HepG2 (cell line): ENCODE data around the gene KIAA0232. TPM values are rescaled to one million over a fixed set of nuclear protein-coding genes. Genes with fewer than 3 reads are reported as not detected.

Experiments used
- ATAC-seq: fragments of 200-7000 bp; cut with Tn5 transposase; 3 replicates; pipeline ENCODE4 v1.9.1; 2020; ENCODE audit warnings: mild to moderate bottlenecking, moderate library complexity
- BruUV-seq: library from RNA; stranded (reverse); fragments of 400-500 nt; replicated peaks from 2 replicates; lab custom pipeline; 2021; lab: Mats Ljungman, UMichigan
- CTCF ChIA-PET: fragments of 300-600 bp; formaldehyde crosslinking; extraction: SDS; loops from one replicate; lab custom pipeline; 2021; ENCODE audit warnings: low total read pairs, inconsistent platforms, low intra/inter-chr PET ratio; lab: Yijun Ruan, JAX
- POLR2A ChIA-PET: fragments of 350-600 bp; sonication (Branson Sonifier 250); formaldehyde crosslinking; loops from one replicate; lab custom pipeline; 2020; ENCODE audit warnings: antibody characterized with exemption, inconsistent platforms; lab: Yijun Ruan, JAX
- DNase-seq: peaks from one replicate; pipeline ENCODE4 v3.0.0-alpha.2; 2015; ENCODE audit warnings: low spot score
- FAIRE-seq: peaks from 3 replicates; lab custom pipeline; 2011; peaks lifted over from hg19 to GRCh38; lab: Jason Lieb, UNC
- H2AFZ ChIP-seq: one replicate; pipeline ENCODE4 v1.6.1; 2011; ENCODE audit warnings: low read length, inconsistent platforms
- H3K27ac ChIP-seq: fragments of 300-600 bp; 3 replicates; pipeline ENCODE4 v1.8.0; 2011; ENCODE audit warnings: mixed run types, mild to moderate bottlenecking, mixed read lengths, low read length, inconsistent platforms; ENCODE audit not compliant: insufficient read depth; ENCODE audit errors: extremely low read length
- H3K27me3 ChIP-seq, 2 experiments: fragments of 200-600 bp in 1 of 2; 2 replicates in 1 of 2; 3 replicates in 1 of 2; pipeline versions ENCODE4 v1.6.0 to v1.8.0; 2011; ENCODE audit warnings: low read length in 2 of 2, mild to moderate bottlenecking in 2 of 2, moderate library complexity in 2 of 2, inconsistent platforms in 1 of 2; ENCODE audit not compliant: insufficient read depth in 2 of 2, control insufficient read depth in 1 of 2
- H3K36me3 ChIP-seq, 2 experiments: fragments of 200-600 bp in 1 of 2; replicated peaks in 1 of 2; 2 replicates in 1 of 2; 3 replicates in 1 of 2; pipeline versions ENCODE4 v1.5.1 to v1.8.0; 2011; ENCODE audit warnings: low read length in 2 of 2, inconsistent platforms in 1 of 2; ENCODE audit not compliant: insufficient read depth in 2 of 2, control insufficient read depth in 1 of 2
- H3K4me1 ChIP-seq: 2 replicates; pipeline ENCODE4 v1.5.1; 2012; ENCODE audit warnings: low read length, inconsistent platforms; ENCODE audit not compliant: insufficient read depth
- H3K4me2 ChIP-seq: 2 replicates; pipeline ENCODE4 v1.6.0; 2011; ENCODE audit warnings: low read depth, low read length, inconsistent platforms
- H3K4me3 ChIP-seq, 3 experiments: fragments of 200-600 bp in 1 of 3; sonication (generic), shearing (Covaris generic) in 1 of 3; replicated peaks in 1 of 3; 2 replicates each; pipeline ENCODE4 v1.5.1; 2011 to 2016; ENCODE audit warnings: low read length in 3 of 3, inconsistent platforms in 2 of 3, low read depth in 2 of 3, mild to moderate bottlenecking in 2 of 3, control low read depth in 1 of 3, mixed read lengths in 1 of 3; ENCODE audit not compliant: insufficient read depth in 1 of 3
- H3K79me2 ChIP-seq: one replicate; pipeline ENCODE4 v1.6.1; 2011; ENCODE audit warnings: low read length, inconsistent platforms; ENCODE audit not compliant: insufficient read depth
- H3K9ac ChIP-seq: 2 replicates; pipeline ENCODE4 v1.6.0; 2011; ENCODE audit warnings: mild to moderate bottlenecking, low read depth, low read length, inconsistent platforms; ENCODE audit not compliant: insufficient read depth
- H3K9me3 ChIP-seq: 2 replicates; pipeline ENCODE4 v1.5.1; 2012; ENCODE audit warnings: mild to moderate bottlenecking, low read length
- H4K20me1 ChIP-seq: 2 replicates; pipeline ENCODE4 v1.6.0; 2011; ENCODE audit warnings: inconsistent platforms, mild to moderate bottlenecking, low read length, moderate library complexity; ENCODE audit not compliant: insufficient read depth
- HNRNPL ChIP-seq: fragments of 200-400 bp; formaldehyde crosslinking; IDR thresholded peaks from 2 replicates; pipeline ENCODE4 v1.6.1; 2017; ENCODE audit warnings: mild to moderate bottlenecking, low read depth, low read length
- KAT8 ChIP-seq: IDR thresholded peaks from 2 replicates; pipeline ENCODE4 v1.6.1; 2016; ENCODE audit warnings: missing genetic modification reagents, missing compliant biosample characterization
- TCF7L2 ChIP-seq: IDR thresholded peaks from 2 replicates; pipeline ENCODE4 v1.6.1; 2011; ENCODE audit warnings: mild to moderate bottlenecking, low read depth, low read length, moderate library complexity
- ZFP62 ChIP-seq: sonication (generic); formaldehyde crosslinking; IDR thresholded peaks from 2 replicates; pipeline ENCODE4 v1.4.0; 2020; ENCODE audit warnings: missing genetic modification reagents
- ZFX ChIP-seq: sonication (generic); formaldehyde crosslinking; IDR thresholded peaks from 2 replicates; pipeline ENCODE4 v1.4.0; 2020; ENCODE audit warnings: mild to moderate bottlenecking, low read depth, missing genetic modification reagents, moderate library complexity
- ZNF768 ChIP-seq: sonication (generic); formaldehyde crosslinking; IDR thresholded peaks from 2 replicates; pipeline ENCODE4 v1.4.0; 2020; ENCODE audit warnings: missing genetic modification reagents
- ZNF777 ChIP-seq: sonication (generic); formaldehyde crosslinking; IDR thresholded peaks from 2 replicates; pipeline ENCODE4 v1.4.0; 2020; ENCODE audit warnings: missing genetic modification reagents
- WGBS: methylation state at CpG from one replicate; pipeline ENCODE4 v1.1.6; 2017; ENCODE audit warnings: low lambda C conversion rate; 5-methylcytosine and 5-hydroxymethylcytosine counted together
- in situ Hi-C: cut with HindIII; loops from 2 replicates; pipeline ENCODE4 v1.10.0; 2017; ENCODE audit warnings: low pct_unique_long_range_greater_than_20kb; ENCODE audit not compliant: extremely low pct_ligation_motif_present
- intact Hi-C: fragments of 100-400 bp; cut with micrococcal nuclease; formaldehyde crosslinking; loops from one replicate; pipeline ENCODE4 v1.10.0; 2022; ENCODE audit not compliant: unreplicated experiment
- polyA plus RNA-seq, 8 experiments: library from polyadenylated mRNA; depleted of rRNA in 3 of 8; stranded (reverse) in 7 of 8; unstranded in 1 of 8; fragments of >200 nt; fragmentation: Illumina TruSeq in 4 of 8; extraction: Trizol in 4 of 8; gene quantifications; 2 replicates each; pipeline versions ENCODE4 v1.2.1 to v1.2.3, GENCODE V29; 2011 to 2016; ENCODE audit warnings: low read depth in 4 of 8, missing spikeins in 1 of 8, mixed read lengths in 1 of 8; ENCODE audit not compliant: insufficient read depth in 1 of 8
- total RNA-seq, 5 experiments: library from RNA; depleted of rRNA; stranded (reverse); fragments of >200 nt; fragmentation: Illumina TruSeq; extraction: Trizol; gene quantifications; 2 replicates each; pipeline ENCODE4 v1.2.3, GENCODE V29; 2016; ENCODE audit warnings: low read depth in 1 of 5
- TF ChIP-seq, protein P1 (sequence below): sonication (generic); formaldehyde crosslinking; IDR thresholded peaks from 2 replicates; pipeline ENCODE4 v1.4.0; 2020; ENCODE audit warnings: mild to moderate bottlenecking, missing genetic modification reagents

Gene KIAA0232
- total and polyA plus RNA-seq, 2 of the 13 experiments (the other 11 are each of a cell fraction or from before 2014, with no cell fraction given): 7.8 to 17.1 TPM

DNA sequence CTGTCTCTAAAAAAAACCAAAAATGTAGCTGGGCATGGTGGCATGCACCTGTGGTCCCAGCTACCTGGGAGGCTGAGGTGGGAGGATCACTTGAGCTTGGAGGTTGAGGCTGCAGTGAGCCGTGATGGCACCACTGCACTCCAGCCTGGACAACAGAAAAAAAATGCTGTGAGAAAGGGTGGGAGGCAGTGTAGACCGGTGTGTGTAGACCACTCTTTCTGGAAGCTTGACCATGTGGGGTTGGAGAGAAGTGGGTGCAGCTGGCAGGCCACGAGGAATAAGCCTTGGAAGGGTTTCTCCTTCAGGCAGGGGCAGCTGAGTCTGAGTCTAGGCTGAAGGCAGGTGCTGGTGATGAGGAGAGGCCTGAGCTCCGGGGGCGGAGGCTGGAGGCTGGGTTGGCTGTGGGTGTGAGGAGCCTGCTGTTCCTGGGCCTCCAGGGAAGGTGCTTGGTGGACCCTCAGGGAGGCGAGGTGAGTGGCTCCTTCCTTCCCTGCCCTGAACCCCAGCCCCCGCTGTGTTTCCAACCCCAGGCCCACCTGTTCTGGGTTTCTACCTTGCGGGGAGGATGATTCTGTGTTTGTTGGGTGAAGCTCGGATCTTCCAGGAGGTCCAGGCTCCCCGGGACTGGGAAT lies 117.8 kb downstream of the KIAA0232 start (continued):
- TF ChIP-seq KAT8 (CRISPR knock-in tag): no peak
- TF ChIP-seq ZNF768 (CRISPR knock-in tag): 0 out of 2 replicates have a peak, but pooled peaks have one; percentile 20
- TF ChIP-seq TCF7L2: no peak
- TF ChIP-seq, protein P1, sequence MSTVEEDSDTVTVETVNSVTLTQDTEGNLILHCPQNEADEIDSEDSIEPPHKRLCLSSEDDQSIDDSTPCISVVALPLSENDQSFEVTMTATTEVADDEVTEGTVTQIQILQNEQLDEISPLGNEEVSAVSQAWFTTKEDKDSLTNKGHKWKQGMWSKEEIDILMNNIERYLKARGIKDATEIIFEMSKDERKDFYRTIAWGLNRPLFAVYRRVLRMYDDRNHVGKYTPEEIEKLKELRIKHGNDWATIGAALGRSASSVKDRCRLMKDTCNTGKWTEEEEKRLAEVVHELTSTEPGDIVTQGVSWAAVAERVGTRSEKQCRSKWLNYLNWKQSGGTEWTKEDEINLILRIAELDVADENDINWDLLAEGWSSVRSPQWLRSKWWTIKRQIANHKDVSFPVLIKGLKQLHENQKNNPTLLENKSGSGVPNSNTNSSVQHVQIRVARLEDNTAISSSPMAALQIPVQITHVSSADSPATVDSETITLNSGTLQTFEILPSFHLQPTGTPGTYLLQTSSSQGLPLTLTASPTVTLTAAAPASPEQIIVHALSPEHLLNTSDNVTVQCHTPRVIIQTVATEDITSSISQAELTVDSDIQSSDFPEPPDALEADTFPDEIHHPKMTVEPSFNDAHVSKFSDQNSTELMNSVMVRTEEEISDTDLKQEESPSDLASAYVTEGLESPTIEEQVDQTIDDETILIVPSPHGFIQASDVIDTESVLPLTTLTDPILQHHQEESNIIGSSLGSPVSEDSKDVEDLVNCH (CRISPR knock-in tag): no peak
- no peak for TF ChIP-seq ZNF777
- TF ChIP-seq, all 625 proteins: peak for 3

DNA sequence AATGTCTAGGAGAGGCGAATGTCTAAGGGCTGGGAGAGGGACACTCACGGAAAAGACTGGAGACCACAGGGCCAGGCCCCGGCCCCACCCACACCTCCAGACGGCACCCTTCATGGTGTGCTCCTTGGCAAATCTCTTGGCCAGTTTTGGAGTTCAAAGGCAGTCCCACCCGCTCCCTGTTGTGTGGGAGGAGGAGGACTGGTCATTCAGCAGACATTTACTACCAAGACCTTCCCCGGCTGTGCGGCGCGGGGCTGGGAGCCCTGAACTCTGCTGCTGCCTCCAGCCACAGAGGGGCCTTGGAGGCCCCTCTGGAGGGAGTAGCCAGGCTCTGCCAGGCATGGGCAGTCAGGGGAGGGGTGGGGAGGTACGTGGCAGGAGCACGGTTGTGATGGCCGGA lies 118.4 kb downstream of the KIAA0232 start:
- FAIRE-seq (no peak), DNase-seq (no peak), ATAC-seq (no peak)
- Histone ChIP-seq H3K4me3 (no peak overlapping the region), H3K27ac (peak overlapping the region; percentile 78), H3K79me2 (no peaks in the 10 kb centered on the region), H3K9ac (0 out of 2 replicates have a peak overlapping the region, but pooled peaks have one; percentile 15), H3K27me3 (no peaks in the 10 kb centered on the region), H3K9me3 (no peaks in the 10 kb centered on the region), H2AFZ (no peak overlapping the region), H3K36me3 (no peaks in the 10 kb centered on the region), H3K4me2 (no peak overlapping the region), H4K20me1 (no peaks in the 10 kb centered on the region), H3K4me1 (peaks cover 89% of the 10 kb centered on the region)
- TF ChIP-seq ZFX (CRISPR knock-in tag) (0 out of 2 replicates have a peak, but pooled peaks have one; percentile 17), HNRNPL (0 out of 2 replicates have a peak, but pooled peaks have one; percentile 16), ZFP62 (no peak)
- ChIA-PET CTCF (no interaction called here), POLR2A (interaction anchor here (0.7 to 3.0 kb wide), 3 partner anchors 8 to 10 kb away, joined by 3 to 21 read pairs (median 4); partner anchors contain the start of gene TBC1D14)
- BruUV-seq: no TSS peak
- intact Hi-C loops: loop anchor here (10.0 kb wide), 1 partner anchor 144 kb away; the partner anchor contains the start of gene TADA2B
- in situ Hi-C loops: loop anchor here (10.0 kb wide), 1 partner anchor 174 kb away; no protein-coding TSS in a partner anchor
- 84% methylated on average over 11 of the region's 12 CpGs for WGBS
